HG02840 (cell line): ENCODE data around the gene TNS4.
"Not testable (repeated sequence)": the region's sequence is repeated elsewhere in the genome, so short reads cannot be mapped to it uniquely, and the experiment has no call there.

ENCODE experiments used
- ATAC-seq: cut with Tn5 transposase; IDR thresholded peaks from one replicate; pipeline ENCODE4 v1.9.1; 2021; ENCODE audit warnings: mild to moderate bottlenecking, moderate library complexity, moderate number of reproducible peaks; ENCODE audit not compliant: unreplicated experiment, low FRiP score

Gene TNS4, protein sequence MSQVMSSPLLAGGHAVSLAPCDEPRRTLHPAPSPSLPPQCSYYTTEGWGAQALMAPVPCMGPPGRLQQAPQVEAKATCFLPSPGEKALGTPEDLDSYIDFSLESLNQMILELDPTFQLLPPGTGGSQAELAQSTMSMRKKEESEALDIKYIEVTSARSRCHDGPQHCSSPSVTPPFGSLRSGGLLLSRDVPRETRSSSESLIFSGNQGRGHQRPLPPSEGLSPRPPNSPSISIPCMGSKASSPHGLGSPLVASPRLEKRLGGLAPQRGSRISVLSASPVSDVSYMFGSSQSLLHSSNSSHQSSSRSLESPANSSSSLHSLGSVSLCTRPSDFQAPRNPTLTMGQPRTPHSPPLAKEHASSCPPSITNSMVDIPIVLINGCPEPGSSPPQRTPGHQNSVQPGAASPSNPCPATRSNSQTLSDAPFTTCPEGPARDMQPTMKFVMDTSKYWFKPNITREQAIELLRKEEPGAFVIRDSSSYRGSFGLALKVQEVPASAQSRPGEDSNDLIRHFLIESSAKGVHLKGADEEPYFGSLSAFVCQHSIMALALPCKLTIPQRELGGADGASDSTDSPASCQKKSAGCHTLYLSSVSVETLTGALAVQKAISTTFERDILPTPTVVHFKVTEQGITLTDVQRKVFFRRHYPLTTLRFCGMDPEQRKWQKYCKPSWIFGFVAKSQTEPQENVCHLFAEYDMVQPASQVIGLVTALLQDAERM

DNA sequence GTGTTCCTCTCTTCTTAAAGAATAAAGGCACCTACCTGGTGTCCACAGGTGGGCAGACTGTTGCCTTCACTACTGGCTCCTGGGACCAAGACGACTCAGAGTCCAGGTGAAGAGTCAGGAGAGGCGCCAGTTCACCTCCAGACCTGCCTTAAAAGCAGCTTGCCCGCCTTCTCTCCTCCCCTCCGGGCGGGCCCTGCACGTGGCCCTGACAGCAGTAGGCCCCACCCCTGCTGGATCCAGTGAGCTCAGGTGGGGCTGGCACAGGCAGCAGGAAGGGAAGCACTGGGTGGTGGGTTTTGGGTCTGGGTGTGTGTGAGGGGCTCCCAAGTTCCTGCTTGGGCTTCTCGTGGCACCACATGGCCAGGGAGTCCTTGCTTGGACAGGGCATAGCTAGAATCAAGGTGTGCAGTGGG is at the start of gene TNS4:
Gene TNS4, minus strand, starts transcription at position 125 of the 413 bp plus-strand sequence. CDS start 5,198 bp downstream, outside the sequence.
- ATAC-seq, result no peak

DNA sequence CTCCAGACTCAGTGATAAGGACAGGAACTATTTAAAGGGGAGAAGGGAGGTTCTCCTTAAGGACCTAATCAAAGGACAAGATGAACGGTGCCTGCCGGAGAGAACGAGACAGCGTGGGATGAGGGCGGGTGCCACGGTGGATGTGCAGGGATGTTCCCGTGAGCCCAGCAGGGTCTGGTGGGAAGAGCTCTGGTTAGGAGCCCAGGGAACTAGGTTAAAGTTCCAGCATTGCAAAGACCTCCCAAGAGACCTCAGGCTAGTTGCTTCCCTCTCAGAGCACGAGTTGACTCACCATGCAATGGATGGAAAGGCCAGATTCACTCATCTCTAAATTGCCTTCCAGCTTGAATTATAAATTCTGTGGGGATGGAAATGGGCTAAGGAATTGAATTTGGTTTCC is 49.2 kb upstream of the TNS4 start:
- ATAC-seq, result no peak

DNA sequence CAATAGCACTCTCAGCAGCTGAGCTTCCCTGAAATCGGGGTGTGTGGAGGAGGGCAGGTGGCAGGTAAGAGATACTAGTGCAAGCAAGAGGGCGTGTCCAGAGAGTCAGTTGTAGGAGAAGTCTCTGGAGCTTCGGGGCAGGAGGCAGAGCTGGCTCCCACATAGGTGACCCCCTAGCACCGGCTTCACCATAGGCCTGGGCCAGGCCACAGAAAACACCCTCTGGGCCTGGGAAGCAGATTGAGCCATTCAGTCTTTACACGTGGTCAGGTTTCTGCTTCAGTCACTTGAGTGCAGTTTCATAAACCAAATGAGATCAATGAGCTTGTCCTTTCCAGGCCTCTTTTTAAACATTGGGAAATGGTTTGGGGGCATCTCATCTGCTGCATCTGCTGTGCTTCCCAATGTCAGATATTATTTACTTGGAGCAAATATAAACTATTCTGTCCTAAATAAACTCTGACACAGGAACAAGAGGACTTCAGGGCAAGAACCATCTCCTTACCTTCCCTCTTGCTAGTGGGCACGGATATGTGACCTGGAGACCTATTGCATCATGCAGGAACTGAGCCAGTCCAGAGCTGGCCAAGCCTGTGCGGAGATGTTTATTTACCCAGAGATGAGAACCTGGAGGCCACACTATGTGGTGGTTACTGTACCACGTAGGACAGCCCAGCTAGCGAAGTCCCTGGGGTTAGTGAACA is 47.7 kb upstream of the TNS4 start:
- ATAC-seq, result no peak

DNA sequence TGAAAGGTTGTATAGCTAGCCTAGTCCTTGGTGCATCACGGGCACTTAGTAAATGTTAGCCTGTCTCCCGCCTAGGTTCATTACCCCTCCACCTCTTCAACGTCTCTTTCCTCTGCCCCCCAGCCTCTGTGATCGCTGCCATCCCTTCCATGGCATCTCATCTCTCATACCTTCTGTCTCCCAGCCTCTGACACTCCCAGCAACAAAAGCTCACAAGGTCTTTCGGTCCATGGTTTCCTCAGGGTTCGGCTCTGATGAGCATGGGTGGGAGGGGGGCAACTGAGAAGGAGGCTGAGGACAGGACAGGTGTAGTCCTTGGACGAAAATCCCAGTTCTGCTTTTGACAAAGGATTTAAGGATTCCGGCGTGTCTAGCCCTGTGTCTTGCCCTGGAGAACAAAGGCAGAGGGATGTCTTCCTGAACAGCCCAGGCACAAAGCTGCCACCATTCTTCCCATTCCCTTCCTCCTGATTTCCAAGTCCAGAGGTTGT is 47.1 kb upstream of the TNS4 start:
- no peak for ATAC-seq

DNA sequence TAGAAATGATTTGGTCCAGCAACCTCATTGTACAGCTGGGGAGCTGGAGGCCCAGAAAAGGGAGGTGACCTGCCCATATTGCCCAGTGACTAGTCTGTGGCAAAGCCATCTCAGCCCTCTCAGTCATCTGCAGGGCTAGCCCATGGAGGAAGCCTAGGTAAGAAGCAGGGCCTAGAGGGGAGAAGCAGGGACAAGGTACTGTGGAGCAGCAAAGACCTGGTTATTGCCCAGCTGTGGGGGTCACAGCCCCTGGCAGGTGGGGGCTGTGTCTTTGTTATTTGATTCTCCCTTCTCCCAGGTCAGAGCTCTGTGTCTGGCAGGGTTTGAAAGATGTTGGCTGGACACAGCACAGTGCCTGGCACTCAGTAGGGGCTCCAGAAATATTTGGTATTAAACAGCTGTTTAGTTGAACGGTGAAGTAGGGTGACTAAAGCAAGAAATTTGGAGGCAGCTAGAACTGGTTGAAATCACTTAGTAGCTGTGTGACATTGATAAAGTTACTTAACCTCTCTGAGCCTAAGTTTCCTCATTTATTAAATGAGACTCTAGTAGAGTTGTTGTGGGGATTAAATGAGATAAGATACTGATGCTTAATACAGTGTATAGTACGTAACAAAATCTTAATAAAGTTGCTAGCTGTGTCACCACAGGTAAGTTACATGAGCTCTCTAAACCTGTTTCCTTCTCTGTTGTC is 46.5 kb upstream of the TNS4 start:
- no peak for ATAC-seq

DNA sequence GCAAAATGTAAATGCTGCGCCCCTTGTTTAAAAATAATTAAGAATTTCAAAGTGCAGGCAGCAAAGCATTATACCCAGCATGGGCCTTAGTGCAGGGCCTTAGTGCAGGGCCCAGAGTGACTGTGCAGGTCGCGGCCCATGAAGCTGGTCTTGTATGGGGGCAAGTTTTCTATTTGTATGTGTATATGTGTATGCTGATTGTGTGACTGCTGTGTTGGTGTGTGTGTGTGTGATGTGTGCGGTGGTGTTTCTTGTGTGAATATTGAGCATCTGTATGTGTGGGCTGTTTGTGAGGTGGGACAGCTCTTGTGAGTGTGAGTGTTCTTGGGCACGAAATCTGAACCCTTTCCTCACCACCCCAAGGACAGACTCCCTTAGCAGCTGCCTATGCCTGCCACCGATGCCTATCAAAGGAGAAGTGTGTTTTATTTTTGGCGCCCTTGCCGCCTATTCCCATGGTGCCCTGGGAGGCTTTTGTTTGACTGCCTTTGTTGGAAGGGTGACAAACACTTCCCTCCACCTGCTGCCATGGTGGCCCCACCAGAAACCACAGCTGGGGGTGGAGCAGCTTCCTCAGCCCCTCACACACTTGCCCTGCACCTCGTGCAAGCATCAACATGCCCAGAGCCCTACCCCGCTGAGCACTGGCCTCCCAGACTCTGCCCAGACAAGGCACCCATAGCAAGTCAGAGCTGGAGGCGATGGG is 45.8 kb upstream of the TNS4 start:
- no peak for ATAC-seq

DNA sequence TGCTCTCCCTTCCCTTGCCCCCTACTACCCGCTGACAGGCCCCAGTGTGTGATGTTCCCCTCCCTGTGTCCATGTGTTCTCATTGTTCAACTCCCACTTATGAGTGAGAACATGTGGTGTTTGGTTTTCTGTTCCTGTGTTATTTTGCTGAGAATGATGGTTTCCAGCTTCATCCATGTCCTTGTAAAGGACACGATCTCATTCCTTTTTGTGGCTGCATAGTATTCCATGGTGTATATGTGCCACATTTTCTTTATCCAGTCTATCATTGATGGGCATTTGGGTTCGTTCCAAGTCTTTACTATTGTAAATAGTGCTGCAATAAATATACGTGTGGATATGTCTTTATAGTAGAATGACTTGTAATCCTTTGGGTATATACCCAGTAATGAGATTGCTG is 45.1 kb upstream of the TNS4 start:
- ATAC-seq, result not testable (repeated sequence)

DNA sequence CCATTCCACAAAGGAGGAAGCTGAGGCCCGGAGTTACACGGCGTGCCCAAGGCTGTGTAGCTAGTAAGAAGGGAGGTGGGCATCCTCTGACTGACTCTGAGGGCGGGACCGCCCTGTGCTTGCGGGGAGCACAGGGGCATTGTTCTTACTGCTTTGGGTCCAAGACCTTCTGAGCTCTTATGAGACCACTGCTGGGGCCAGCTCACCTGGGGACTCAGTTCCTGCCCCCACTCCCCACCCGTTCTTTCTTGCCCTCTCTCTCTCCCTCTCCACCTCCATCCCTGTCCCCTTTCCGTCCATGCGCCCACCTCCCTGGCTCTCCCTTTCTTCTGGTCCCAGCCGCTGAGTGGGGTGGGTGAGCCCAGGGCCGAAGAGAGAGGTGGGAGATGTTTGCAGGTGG is 44.2 kb upstream of the TNS4 start:
- no peak for ATAC-seq

DNA sequence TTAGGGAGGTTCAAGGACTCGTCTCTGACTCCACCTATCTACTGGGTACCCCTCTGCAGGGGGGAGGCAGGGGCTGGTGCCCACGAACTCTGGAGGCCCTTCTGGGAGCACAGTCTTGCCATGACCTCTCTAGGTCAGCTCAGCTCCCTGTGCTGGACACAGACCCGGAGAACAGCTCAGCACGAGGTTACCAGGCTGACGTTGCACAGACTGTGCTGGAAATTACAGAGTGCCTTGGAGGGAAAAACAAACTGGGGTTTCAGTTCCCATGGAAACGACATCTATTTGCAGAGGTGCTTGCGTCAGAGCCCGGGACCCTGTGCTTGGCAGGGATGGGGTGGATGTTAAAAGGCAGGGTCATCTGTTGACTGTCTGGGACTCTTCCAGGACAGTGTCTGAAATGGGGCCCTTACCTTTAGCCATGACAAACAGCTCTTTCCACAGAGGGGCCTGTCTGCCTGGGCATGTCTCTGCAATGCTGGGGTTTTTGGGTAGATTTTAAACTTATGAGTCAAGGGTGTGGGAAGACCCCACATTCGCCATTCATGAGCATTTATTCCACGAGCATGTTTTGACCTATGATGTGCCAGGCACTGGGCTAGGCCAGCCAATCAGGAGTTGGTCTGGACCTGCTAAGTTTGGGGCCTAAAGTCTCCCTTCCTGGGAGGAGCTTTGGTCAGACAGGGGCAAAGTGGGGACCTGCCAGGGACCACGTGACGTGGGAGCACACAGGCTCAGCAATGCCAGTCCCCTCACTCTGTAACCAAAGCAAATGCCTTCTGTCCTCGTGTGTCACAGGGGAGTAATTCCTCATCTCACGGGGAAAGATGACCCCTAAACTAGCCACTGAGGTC is 41.4 kb upstream of the TNS4 start:
- ATAC-seq, result no peak

DNA sequence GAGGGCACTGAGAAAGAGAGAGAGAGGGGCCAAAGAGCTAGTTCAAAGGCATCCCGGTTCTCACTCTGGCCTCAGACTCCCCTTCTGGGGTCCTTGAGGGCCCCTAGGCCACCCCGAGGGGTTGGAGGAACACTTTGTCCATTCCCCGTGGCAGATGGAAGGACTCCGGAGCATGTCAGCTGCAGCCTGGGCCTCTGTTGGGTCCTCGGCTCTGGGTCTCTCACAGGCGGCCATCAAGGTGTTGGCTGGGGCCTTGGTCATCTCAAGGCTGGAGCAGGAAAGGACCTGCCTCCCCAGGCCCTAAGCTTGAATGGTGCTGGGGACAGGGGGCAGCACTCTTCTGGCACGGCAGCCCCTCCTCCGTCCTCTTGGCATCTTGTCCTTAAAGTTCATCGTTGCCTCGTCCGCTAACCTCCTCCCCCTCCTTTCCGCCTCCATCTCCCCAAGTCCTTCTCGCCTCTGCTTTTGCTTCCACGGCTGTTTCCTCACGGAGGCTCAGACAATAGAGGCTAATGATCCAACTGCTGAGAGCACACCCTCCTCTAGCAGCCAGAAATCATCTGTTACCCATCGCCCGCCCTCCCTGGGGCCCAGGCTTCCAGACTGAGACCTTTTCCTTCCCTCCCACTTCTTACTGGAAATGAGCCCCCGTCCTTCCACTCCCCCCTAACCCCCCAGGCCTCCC is 40.6 kb upstream of the TNS4 start:
- no peak for ATAC-seq

DNA sequence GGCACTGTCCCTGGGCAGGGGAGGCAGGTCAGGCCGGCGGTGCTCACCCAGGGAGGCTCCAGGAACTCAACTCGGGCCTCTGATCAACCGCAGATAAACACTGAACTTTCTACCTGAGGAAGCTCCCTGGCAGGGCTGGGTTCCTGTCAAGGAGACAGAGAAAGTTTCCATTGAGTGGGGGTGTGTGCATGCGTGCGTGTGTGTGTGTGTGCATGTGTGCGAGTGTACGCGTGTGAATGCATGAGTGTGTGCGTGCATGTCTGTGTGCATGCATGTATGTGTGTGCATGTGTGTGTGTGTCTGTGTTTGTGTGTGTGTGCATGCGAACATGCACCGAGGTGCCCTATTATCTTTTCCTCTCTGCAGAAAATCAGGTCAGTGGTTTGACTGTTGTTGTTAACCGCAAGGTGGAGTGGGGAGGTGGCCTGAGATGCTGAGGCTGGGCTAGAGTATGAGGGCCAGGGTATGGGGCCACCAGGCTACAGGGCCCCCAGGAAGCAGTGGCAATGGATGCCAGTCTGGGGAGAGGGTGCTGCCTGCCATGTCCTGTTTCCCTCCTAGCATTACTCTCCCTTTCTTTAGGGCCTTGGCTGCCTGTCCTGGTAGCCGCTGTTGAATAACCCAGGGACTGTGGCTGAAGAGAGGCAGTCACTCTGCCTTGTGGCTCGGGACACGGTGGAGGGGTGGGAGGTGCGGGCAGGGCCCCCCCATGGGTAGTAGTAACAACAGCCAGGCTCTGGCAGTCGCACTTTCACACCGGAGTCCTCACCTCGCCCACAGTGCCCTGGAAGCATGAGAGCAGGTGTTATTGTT is 39.8 kb upstream of the TNS4 start:
- ATAC-seq, result no peak

DNA sequence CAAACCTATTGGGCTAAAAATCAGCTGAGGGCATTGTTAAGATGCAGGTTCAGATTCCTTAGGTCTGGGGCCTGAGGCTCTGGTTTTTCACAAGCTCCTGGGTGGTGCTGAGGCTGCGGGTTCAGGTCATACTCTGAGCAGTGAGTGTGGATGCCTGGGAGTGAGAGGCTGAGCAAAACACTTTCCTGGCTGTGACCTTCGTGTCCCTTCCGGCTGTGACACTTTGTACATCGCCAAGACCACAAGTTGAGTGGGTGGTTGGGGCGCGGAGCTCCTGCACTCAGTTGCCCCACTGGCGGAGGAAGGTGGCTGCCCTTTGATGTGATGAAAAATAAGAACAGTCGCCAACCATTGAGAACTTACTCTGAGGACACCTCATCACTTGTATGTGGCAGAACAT is 39.0 kb upstream of the TNS4 start:
- ATAC-seq, result no peak

DNA sequence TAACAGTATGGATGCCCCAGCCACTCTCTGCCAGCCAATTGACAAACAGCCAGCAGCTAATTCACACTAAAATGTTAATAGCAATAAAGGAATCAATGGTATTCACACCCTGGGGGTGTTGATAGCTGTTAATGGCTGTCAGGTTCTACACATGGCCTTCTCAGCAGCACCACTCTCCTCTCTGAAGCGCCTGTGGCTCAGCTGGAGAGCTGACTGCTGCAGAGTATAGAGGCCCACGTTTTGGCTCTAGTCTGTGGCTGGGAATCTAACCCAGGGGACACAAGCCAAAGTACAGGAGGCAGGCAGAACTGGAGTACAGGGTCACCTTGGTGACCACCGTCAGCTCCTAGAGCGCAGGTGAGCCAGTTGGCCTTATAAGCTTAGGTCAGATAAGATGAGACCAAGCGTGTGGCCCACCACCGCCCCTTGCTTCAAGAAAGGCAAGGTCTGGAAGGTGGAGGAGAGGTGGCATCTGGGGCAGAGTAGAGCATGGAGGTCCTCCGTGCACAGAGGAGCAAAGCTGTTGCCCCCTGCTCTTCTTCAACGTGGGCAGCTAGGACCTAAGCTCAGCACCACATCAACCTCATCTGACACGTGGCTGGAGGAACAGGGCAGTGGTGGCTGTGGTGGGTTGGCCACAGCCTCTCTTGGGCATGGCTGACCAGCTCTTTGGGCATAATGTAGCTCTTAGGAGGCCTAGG is 38.4 kb upstream of the TNS4 start:
- ATAC-seq, result no peak

DNA sequence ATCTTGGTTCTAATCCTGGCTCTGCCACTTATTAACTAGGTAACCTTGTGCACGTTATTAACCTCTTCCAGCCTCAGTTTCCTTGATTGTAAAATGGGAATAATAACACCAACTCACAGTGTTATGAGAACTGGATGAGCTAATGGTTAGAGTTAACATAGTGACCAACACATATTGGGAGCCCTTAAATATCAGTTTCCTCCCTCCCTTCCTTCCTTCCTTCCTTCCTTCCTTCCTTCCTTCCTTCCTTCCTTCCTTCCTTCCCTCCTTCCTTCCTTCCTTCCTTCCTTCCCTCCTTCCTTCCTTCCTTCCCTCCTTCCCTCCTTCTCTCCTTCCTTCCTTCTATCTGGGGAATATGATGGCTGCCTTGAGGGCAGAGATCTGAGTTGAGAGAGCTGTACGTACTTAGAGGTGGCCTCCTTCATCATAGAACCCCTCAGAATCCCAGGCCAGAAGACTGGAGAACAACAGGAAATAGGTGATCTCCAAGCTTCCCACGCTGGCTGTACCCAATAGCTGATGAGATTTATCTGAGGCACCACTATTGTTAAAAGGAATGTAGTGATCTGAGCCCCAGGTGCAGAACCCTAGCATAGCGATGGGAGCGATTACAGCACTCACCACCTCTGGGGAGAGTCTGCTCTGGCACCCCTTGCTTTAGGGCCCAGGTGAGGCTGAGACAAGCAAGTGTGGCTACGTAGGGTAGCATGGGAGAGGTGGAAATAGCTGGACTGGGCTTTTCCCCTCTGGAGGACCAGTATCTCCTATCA is 37.7 kb upstream of the TNS4 start:
- no peak for ATAC-seq

DNA sequence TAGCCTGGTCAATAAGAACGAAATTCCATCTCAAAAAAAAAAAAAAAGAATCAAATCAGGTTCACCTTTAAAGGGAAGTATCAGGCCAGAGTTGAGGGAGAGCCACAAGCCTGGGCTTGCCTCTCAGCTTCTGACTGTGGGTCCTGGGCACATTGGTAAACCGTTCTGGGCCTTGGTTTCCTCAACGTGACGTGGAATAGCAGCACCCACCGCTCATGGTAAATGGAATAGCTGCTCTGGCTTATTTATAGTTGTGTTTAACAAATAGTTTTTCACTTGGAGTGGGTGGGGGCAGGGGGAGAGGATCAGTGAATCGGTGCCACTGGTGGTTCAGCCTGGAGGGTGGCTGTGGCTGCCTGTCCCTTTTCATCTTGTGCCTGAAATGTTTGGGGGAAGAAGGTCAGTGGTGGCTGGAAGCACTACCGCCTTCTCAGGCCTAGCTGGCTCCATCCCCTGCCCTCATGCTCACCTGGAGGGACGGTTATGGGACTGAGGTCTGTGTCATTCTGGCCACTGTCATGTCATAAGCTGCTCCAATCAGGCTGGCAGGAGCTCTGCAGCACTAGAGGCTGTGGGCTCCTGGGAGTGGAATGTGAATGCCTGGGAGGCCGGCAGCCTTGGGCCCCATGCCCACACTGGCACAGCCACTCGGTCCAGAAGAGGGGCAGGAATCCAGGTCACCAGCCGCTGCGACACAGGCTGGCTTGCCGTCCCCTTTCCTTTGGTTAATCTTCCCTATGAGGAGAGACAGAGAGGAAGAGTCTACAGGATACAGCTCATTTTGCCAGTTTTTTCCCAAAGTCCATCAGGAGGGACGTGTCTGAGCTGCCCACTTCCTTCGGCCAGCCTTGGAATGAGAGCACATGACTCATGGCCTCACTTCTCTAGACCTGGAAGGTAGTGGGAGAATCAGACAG is 36.9 kb upstream of the TNS4 start:
- ATAC-seq, result no peak
